GM18858 (cell line): Measurements from ENCODE around the gene FILIP1L.

Experiments used
- ATAC-seq: cut with Tn5 transposase; IDR thresholded peaks from one replicate; pipeline ENCODE4 v1.9.1; 2021; ENCODE audit not compliant: unreplicated experiment

Gene FILIP1L

GRCh38 chr3:100045696-100046095 lies 68.6 kb downstream of the FILIP1L start:
- ATAC-seq: no peak

- ATAC-seq: peak; percentile 79
These were observed 69.9 kb downstream of the FILIP1L start for GRCh38 chr3:100044369-100044768.

- no peak for ATAC-seq
These were observed 71.0 kb downstream of the FILIP1L start for GRCh38 chr3:100043271-100043670.

GRCh38 chr3:100042166-100042981 lies 71.9 kb downstream of the FILIP1L start:
- ATAC-seq: no peak

- ATAC-seq: no peak
These were observed 73.0 kb downstream of the FILIP1L start for GRCh38 chr3:100041328-100041749.

- no peak for ATAC-seq
These were observed 73.7 kb downstream of the FILIP1L start for GRCh38 chr3:100040451-100041225.

- no peak for ATAC-seq
These were observed 75.2 kb downstream of the FILIP1L start for GRCh38 chr3:100039075-100039474.

GRCh38 chr3:100033903-100034471 lies 80.3 kb downstream of the FILIP1L start:
- ATAC-seq: no peak

GRCh38 chr3:100033184-100033583 lies 81.1 kb downstream of the FILIP1L start:
- no peak for ATAC-seq

- ATAC-seq: no peak
These were observed 82.1 kb downstream of the FILIP1L start for GRCh38 chr3:100032243-100032642.

- ATAC-seq: no peak
These were observed 83.3 kb downstream of the FILIP1L start for GRCh38 chr3:100030914-100031425.

- ATAC-seq: no peak
These were observed 84.0 kb downstream of the FILIP1L start for GRCh38 chr3:100030346-100030745.

- peak; percentile 61 for ATAC-seq
These were observed 84.6 kb downstream of the FILIP1L start for GRCh38 chr3:100029689-100030088.

GRCh38 chr3:100029052-100029451 lies 85.2 kb downstream of the FILIP1L start:
- ATAC-seq: no peak

- no peak for ATAC-seq
These were observed 87.0 kb downstream of the FILIP1L start for GRCh38 chr3:100027321-100027720.

- ATAC-seq: no peak
These were observed 89.6 kb downstream of the FILIP1L start for GRCh38 chr3:100024520-100025303.

- no peak for ATAC-seq
These were observed 90.7 kb downstream of the FILIP1L start for GRCh38 chr3:100023595-100023994.

- no peak for ATAC-seq
These were observed 91.2 kb downstream of the FILIP1L start for GRCh38 chr3:100023150-100023549.

- ATAC-seq: no peak
These were observed 91.8 kb downstream of the FILIP1L start for GRCh38 chr3:100022506-100022905.

- no peak for ATAC-seq
These were observed 93.2 kb downstream of the FILIP1L start for GRCh38 chr3:100020876-100021644.
